ENCODE measurements around the gene TMCC1.
"Not testable (repeated sequence)": the region's sequence is repeated elsewhere in the genome, so short reads cannot be mapped to it uniquely, and the experiment has no call there.

Gene TMCC1

DNA sequence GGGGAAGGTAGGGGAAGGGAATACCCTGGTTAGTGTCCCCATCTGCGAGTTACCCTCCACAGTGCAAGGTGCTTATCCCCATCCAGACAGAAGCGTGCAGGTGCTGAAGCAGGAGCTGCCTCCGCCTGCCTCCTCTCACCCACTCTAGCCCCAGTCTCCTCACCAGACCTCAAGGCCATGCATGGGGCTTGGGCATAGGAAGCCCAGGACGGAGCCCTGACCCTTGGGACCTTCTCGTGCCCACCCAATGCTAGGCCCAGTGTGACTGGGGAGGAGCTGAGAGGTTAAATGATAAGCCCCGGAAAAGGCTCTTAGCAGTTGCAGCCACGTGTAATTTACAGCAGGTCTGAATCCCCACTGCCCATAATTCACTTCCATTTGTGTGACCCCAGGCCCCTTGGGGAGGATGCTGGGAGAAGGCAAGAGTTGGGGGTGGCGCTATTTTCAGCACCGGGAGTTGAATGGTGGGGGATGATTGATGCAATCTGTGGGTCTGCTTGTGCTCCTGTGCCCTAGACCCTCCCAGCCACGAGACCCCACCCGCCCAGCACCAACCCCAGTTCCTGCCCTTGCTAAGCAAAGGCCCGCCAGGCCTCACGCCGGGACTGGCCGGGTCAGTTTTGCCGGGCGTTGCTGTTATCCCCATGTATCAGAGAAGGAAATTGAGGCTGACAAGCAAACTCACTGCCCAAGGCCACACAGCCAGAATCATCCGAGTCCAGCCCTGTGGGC, 272.5 kb downstream of the TMCC1 start:
- DNase-seq, result no peak

DNA sequence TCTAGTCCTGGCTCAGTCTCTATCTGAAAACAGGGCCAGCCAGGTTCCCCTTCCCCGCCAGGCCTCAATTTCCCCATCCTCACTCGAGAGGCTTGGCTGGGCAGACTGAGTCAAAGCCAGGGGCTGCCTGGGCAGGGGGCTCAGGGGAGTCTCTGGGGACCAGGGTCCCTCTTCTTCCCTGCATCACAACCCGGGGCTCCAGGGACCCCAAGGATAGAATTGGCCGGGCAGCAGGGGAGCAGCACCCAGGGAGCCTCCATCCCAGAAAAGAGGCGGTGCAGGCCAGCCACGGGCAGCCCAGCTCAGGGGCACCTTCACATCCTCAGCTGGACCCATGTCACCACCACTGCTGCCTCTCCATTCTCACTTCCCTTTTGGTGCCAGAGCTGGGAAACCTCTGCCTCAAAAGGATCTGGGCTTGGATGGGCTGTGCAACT, 273.8 kb downstream of the TMCC1 start:
- DNase-seq, result no peak

DNA sequence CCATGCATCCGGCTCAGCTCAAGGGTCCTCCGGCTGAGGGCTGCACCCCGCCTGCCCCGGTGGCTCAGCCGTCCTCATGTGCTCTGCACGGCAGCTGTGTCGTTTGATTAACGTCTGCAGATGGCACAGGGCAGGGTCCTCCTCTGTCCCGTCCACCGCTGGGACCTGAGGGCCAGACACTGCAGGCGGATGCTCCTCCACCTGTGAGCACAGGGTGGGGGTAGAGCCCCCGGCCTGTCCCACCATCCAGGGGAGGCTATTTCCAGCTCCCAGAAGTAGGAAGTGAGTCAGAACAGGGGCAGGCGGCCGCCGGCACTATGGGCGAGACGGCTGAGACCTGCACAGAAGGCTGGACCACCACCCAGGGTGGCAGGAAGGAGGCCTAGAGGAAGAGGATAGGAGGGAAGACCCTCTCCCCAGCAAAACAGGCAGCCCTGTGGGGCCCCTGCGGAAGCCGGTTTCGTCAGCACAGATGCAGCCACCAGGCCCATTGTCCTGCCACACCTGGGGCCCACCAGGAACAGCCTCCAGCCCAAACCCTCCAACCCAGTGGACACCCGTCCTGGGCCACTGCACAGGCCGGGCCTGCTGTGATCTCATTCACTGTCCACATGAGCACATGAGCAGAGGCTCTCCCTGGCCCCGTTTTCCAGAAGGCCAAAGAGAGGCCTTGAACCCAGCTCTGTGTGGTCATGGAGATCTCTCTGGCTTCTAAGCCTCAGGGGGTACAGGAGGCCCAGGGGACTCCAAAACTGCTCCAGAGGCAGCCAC, 274.4 kb downstream of the TMCC1 start:
- no peak for DNase-seq

DNA sequence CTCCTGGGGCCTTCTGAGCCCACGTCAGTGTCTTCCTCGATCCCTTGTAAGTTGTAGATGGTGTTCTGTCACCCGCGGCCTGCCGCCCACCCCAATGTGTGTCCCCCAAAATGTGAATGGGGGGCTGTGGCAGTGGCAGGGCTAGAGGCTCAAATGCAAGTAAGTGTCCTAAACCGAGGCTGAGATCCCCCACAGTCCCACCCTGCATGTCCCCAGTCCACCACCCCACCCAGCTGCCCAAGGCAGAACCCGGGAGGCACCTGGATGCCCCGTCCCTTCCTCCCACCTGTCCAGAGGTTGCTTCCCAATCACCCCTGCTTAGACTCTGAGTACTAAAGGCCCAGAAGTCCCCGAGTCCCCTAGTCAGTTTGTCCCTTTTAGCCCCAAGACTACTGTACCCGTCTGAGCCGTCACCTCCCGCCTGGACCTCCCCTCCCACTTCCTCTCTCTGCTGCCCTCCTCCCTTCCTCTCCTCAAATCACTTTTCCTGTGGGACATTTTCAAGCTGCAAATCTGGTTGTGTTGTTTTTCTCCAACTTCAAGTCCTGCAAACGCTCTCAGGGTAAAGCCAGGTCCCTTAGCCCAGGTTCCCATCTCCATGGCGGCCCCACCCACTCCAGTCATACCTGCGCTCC, 275.2 kb downstream of the TMCC1 start:
- DNase-seq, result no peak

DNA sequence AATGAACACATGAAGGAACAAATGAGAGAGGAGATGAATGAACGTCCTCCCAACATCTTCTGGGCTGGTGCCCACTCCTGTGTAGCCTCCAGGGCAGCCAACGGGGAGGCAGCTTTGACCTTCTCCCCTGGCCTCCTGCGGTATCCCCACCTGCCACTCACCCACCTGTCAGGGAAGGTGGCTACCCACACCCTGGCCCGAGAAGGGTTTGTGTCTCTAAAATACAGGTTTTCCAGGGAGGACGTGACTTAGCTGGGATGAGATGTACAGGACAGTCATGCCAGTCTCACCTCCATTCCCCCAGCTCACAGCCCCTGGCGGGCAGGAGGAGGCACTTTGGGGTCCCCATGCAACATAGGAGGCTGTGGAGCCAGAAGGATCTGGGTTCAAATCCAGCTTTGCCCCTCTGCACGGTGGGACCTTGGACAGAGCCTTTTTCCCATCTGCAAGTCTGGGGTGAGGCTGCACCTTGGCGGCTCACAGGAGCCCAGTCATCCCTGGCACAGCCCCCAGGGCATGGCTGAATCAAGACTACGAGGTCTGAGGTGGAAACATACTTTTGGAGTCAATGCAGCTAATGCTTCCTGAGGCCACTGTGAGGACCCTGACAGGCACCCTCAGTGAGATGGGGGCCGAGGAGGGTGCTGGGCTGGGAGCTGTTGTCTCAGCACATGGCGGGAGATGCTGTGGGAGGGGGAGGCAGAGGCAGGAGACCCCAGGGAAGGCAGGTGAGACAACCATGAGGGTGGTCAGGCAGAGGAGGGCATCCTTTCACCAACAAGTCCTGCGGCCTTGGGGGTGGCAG, 275.9 kb downstream of the TMCC1 start:
- DNase-seq, result no peak

DNA sequence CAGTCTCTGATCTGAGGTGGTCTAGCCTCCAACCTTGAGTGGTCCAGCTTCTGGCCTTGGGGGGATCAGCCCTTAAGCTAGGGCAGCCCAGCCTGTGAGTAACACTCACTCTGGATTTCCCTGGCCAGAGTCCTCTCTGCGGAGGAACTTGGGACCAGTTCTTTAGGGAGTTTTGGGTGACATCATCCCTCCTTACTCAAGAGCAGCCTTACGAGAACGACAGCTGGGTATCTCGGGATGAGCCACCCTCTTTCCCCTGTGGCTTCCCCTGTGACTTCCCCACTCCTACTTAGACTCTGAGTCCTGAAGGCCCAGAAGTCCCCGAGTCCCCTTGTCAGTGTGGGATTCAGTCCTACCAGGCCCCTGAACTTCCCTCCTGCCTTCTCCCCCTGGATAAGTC, 276.8 kb downstream of the TMCC1 start:
- peak in 1 of 14 donors; percentile 34 for DNase-seq

DNA sequence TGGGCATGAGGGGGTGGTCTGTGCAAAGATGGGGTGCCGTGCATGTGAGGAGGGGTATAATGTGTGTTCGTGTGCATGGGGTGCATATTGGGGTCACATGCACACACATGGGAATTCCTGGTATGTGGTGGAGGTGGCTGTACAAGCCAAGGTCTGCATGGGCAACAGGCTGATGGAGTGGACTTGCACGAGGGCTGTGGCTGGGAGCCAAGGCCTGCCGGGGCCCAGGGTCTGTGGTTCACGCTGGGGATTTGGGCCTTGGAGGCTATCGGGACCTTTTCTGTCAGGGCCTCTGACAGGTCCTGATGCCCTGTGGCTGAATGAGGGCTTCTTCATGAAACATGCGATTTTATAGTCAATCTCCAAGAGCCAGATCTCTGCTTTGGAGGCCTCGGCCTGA, 277.2 kb downstream of the TMCC1 start:
- DNase-seq, result no peak

DNA sequence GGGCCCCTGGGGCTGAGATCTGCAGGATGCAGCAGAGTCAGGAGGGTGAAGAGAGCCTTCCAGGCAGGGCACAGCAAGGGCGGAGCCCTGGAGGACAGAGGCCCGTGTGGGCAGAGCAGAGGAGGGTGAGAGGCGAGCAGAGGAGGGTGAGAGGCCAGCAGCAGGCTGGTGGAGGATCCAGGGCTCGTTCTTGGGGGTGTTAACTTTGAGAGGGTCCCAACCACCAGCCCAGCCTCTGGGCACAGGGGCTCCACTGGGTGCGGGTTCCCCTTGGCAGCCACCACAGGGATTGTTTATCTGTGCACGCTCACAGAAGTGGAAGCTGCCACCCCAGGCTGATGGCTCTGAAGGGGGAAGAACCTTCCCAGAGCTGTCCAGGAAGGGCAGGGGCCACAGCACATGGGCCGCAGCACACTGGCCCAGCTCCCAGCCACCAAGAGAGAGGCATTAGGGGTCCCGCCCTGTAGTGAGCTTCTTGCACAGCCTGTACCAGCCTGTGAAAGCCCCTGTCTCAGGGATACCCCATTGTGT, 277.7 kb downstream of the TMCC1 start:
- DNase-seq, result no peak

DNA sequence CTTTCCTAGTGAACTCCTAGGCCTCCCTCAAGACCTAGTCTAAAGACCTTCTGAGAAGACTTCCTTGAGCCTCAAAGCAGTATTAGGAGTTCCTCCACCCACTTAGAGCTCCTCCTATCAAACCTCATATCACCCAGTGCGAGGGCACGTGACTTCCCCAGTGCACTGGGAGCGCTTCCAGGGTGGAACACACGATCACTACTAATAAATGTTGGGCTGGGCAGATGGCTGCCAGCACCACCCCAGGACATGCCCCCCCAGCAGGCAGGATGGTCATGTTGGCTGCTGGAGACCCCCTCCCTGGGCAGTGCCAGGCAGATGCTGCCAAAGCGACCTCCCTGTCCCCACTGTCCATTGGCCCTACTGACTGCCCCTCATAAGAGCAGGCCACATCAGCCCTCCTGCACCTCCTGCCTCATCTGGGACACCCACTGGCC, 278.6 kb downstream of the TMCC1 start:
- DNase-seq, result no peak

DNA sequence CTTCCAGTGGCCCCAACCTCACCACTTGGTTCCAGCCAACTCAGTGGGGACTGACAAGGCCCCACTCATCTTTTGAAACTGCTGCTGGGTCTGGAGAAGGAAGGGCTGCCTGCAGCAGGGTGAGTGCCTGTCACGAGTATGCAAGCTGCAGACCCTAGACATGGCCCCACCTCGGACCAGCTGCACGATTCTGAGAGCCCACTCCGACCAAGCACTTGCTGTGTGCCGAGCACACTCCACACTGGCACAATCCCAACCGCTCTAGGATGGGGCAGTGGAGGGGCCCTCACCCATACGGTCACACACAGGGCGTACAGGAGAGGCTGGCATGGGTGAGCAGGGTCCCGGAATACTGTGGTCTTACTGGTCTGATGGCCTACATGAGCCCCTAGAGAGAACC, 279.1 kb downstream of the TMCC1 start:
- DNase-seq, result no peak

DNA sequence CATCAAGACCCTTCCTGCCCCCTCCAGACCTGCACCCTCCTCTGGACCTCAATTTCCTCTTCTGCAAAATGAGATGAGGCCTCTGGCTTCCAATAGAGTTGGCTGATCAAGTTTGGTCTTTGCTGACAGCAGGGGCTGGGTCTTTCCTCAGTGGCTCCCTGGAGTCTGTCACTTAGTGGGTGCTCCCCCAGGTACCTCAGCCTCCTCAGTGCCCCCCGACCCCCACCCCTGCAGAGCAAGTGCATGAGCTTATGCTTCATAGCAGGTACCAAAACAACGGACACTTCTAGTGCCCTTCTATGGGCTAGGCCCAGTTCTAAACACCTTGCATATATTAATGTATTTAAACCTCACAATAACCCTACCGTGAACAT, 280.2 kb downstream of the TMCC1 start:
- no peak for DNase-seq

DNA sequence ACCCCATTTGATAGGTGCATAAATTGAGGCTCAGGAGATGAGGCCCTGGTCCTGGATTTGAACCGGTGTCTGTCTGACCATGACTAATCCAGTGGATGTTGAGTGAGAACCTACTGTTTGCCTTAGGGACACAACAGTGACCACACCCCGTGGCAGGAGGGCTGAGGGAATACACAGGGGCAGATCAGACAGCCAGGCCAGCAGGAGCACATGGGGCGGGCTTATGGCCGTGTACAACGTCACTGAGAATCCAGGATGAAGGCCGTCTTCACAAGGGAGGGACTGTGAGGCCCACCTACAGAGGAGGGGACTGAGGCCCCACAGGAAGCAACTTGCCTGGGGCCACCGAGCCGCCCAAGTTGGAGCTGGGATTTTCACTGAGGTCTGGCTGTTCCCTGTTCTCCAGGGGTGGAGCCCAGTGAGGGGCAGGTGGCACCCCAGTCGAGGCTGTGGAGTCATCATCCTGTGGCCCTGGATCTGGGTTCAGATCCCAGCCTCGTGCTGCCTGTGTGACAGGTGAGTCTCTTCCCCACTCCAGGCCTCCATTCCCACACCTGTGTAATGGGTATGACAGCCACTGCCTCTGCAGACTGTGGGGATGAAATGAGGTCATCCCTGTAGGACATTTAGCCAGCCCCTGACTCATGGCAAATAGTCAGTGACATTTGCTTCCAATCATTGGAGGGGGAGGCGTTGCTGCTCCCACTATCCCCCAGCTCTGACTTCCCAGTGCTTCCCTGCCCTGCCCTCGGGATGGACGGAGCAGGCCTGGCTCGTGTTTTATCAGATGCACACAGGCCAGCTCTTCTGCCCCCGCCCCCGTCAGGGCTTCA, 280.8 kb downstream of the TMCC1 start:
- DNase-seq, result no peak

DNA sequence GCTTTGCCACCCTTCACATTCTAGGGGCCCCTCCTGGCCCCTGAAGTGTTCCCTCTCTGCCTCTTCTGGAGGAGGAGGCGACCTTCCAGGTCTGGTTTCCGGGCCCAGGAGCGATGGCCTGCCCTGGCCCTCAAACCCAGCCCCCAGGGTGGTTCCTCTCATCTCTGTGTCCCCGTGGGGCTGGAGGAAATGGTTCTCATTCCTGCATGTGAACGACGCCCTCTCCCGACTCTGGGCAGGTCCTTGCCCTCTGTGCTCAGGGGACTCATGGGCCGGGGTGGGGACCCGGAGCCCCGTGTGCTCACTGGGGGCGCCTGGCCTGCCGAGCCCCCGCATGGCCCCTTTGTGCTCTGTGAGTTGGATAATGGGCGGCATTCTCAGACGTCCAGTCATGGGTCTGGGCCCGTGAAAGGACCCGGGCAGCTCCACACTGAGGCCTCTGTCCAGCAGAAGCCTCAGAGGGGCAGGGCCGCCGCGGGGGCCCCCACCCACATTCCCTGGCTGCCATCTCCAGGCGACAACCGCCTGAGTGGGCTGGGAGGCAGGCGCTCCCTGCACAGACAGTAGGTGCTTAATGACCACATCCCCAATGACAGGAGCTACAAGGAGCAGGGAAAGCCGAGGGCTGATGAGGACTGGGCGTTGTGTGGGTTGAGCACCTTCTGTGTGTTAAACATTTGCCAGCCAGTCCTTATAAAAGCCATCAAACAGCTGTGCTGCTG, 281.5 kb downstream of the TMCC1 start:
- peak in 3 of 14 donors; percentile 39 to 77 (median 62) for DNase-seq

DNA sequence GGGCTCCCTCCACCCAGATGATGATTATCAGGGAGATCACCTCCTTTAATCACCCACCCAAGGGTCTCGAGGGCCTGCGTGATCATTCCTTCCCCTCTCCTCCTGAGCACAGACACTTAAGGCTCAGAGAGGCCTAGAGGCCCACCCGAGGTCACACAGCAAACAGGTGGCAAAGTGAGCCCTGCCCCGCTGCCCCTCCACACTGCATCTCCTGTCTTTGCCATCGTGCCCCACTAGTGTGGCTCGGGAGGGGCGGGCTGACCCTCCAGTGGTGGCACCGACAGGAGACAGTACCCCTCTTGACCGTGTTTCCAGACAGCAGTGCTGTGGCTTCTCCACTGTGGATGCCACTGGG, 282.1 kb downstream of the TMCC1 start:
- no peak for DNase-seq

DNA sequence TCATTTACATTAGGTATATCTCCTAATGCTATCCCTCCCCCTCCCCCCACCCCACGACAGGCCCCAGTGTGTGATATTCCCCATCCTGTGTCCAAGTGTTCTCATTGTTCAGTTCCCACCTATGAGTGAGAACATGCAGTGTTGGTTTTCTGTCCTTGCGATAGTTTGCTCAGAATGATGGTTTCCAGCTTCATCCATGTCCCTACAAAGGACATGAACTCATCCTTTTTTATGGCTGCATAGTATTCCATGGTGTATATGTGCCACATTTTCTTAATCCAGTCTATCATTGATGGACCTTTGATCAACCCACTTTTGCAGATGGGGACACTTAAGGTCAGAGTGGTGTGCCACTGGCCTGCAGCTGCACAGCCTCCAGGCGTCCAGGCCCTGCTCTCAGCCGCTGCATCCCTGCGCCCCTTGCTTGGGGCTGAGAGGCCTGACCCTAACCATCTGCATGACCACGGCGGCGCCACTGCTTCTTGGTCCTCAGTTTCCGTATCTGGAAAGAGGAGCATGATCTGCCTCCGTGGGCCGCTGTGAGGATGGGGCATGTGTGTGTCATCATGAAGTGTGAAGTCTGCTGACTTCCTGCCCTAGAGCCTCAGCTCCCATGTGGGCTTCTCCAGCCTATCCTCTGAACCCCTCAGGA, 282.6 kb downstream of the TMCC1 start:
- not testable (repeated sequence) for DNase-seq

DNA sequence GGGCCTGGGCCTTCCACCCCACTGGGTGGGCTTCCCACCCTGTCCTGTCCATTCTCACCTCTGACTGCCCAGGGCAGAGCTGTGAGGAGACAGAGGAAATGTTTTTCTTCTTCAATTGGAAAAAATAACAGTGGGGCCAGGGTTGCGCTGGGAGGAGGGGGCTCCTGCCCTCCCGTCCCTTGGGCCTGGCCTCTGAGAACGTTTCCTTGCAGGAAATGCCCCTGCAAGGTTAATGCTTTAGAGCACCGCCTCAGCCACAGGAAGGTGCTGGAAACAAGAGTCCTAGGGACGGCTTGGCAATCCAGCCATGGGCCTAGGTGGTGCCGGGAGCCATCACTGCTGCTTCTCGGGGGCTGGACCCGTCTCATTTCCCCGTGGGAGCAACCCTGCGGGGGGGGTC, 283.2 kb downstream of the TMCC1 start:
- DNase-seq, result no peak

DNA sequence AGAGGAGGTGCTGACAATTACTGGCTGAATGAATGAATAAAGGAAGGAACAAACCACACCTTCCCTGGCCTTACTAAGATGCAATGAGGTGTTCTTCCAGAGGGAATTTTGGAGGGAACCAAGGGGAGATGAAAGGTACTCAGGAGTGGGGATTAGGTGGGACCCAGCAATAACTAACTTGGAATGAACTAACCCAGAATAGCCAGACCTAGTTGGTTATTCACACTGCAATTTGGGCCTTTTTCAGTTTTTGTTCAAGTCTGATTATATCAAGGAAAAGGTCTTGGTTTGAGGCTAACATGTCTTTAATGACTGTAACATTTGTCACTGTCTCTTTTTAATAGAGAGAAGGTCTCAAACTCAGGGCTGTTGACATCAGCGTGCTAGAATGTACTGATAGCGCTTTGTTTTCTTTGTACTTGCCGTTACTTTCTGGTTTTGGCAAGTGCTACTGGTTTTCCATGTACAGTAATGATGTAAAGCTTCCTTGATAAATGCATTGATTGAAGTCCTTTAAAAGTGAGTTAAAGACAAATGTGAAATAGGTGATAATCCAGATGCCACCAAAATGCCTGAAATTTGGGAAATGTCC, 283.8 kb downstream of the TMCC1 start:
- DNase-seq, result no peak

DNA sequence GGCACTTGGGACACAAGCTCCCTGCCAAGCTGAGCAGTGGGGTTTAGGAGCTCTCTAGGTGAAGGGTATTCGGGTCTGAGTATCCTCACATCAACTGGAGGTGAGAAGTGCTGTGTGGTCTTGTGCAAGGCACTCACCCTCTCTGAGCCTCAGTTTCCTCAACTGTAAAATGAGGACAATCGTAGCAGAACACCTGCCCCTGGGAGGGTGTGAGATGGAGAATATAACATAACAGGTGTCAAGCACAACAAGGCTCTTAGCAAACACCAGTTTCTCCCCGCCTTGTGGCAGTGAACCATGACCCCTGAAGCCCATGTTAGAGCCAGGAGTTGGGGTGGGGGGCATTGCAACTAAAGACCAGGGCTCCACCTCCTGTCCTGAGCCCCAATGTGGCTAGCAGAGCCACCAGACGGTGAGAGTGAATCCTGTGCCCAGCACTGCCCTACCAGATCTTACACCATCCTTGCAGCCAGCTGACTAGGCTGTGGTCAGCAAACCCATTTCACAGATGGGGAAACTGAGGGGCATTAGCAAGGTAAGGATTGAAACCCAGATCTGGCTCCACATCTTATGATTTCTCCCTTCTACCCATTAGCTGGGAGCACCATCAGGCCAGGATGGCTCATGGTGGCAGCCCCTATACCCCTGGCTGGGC, 284.4 kb downstream of the TMCC1 start:
- DNase-seq, result no peak
